ENCODE measurements around the gene TNK1.

TNK1 gene

GRCh38 chr17:7407082-7407481 is 26.2 kb downstream of the TNK1 start:
- no peak for TF ChIP-seq CTCF (IDR thresholded peaks at IDR 0.05; ENCODE audit: low read depth, low read length)
- in situ Hi-C loops (cut with HindIII; ENCODE audit: low sequenced_read_pairs): no loop called here
- no peak overlapping the region for H3K4me3 ChIP-seq (ENCODE audit: low read depth, low read length)
- no peak for DNase-seq (ENCODE audit: low read depth, low spot score)

DNA sequence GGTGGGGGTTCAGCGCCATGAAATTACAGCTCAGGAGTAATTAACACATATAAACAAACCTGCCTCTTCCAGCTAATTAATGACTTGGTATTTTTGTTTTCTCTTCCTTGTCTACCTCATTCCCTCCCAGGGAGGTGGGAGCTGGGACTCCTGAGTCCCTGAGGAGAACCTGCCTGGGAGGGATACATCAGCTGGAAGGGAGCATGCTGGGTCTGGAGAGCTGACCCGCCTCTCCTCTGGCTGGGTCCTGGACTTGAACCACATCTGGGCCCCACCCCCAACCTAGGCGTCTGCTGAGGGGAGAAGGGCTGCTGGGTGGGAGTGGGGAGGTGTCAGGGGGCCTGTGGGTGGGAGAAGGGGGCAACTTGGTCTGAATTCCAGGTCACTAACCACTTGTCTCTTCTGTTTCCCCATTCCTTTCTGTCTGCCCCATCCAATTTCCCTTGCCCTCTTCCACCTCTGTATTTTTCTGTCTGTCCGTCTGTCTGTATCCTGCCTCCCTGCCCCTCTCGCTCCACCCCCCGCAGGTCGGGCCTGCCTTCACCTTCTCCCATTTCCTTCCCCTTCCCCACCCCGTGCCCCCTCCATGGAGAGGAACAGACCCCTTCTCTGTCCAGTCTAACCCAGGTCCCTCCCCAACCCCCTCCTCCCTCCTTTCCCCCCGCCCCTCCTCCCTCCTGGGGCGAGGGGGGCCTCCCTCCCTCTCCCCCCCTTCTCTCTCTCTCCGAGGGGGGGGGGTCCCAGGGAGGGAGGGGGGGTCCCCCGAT is 26.8 kb downstream of the TNK1 start, which contains the start of gene NLGN2:
NLGN2 (plus strand) TSS at position 361 of the 767 bp plus-strand sequence. CDS start 411 bp downstream, outside the sequence.
- in situ Hi-C loops (cut with HindIII; ENCODE audit: low sequenced_read_pairs): no loop called here
- H3K4me3 ChIP-seq (ENCODE audit: low read depth, low read length): no peak within 1 kb of the TSS
- DNase-seq (ENCODE audit: low read depth, low spot score): no peak
- TF ChIP-seq CTCF (IDR thresholded peaks at IDR 0.05; ENCODE audit: low read depth, low read length): no peak

- DNase-seq (ENCODE audit: low read depth, low spot score): no peak
- no peak overlapping the region for H3K4me3 ChIP-seq (ENCODE audit: low read depth, low read length)
- no peak for TF ChIP-seq CTCF (IDR thresholded peaks at IDR 0.05; ENCODE audit: low read depth, low read length)
- in situ Hi-C loops (cut with HindIII; ENCODE audit: low sequenced_read_pairs): no loop called here
Observed at GRCh38 chr17:7408252-7408727, 27.4 kb downstream of the TNK1 start.

DNA sequence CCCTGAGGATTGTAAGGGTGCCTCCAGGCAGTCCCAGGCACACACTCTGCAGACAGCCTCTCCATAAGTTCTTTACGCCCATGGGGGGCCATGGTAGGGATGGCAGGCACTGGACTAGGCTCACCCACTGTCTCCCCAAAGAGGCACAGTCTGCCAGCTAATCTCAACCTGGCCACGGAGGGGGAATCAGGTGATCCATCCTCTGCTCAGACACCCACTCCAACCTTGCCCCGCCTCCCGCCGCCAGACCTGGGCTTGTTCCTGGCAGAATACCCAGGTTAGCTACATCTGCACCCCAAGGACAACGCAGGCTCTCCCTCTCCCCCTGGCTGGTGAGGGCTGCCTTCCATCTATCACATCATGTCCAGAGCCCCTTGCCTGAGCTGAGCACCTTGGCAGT is 28.0 kb downstream of the TNK1 start:
- in situ Hi-C loops (cut with HindIII; ENCODE audit: low sequenced_read_pairs): no loop called here
- DNase-seq (ENCODE audit: low read depth, low spot score): no peak
- H3K4me3 ChIP-seq (ENCODE audit: low read depth, low read length): no peak overlapping the region
- no peak for TF ChIP-seq CTCF (IDR thresholded peaks at IDR 0.05; ENCODE audit: low read depth, low read length)

- no peak overlapping the region for H3K4me3 ChIP-seq (ENCODE audit: low read depth, low read length)
- no peak for TF ChIP-seq CTCF (IDR thresholded peaks at IDR 0.05; ENCODE audit: low read depth, low read length)
- in situ Hi-C loops (cut with HindIII; ENCODE audit: low sequenced_read_pairs): no loop called here
- no peak for DNase-seq (ENCODE audit: low read depth, low spot score)
Observed at GRCh38 chr17:7409716-7410115, 28.8 kb downstream of the TNK1 start.

DNA sequence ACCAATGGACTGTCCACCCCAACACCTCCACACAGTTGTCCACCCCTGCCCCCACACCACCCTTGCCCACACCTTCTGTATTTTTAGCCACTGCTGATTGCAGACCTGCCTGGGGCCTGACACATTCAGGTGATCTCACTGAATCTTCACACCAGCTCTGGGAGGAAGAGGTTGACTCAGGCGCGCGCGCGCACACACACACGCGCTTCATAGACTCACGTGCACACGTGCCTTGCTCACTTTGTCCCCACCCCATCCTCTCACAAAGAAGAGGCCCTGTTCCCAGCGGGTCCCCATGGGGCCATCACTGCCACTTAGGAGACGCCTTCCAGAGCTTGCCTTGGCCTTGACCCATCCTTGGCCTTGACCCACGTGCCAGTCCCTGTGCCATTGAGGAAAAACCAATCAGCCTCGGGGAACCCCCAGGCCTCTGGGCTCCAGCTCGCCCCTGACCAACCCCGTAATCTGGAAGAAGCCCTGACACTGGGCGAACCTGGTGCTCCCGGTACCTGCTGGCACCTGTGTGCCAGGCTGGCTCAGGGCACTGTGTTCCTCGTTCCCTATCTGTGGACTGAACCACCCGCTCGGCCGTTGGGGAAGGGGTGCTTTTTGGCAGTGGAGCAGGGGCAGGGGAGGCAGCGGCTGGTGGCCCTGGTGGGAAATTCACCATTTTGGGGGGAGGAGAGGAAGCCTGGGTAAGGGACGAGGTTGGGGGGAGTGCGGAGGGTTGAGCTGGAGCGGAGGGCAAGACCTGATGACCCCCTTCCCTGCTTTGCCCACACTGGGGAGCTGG is 29.9 kb downstream of the TNK1 start:
- in situ Hi-C loops (cut with HindIII; ENCODE audit: low sequenced_read_pairs): no loop called here
- no peak for TF ChIP-seq CTCF (IDR thresholded peaks at IDR 0.05; ENCODE audit: low read depth, low read length)
- no peak for DNase-seq (ENCODE audit: low read depth, low spot score)
- no peak overlapping the region for H3K4me3 ChIP-seq (ENCODE audit: low read depth, low read length)
